Glomerular endothelial cell (primary cell): ENCODE data around the gene POLR1D. TPM values are rescaled to one million over a fixed set of nuclear protein-coding genes. Genes with fewer than 3 reads are reported as not detected.

Experiments used
- DNase-seq: peaks from one replicate; pipeline ENCODE4 v3.0.0-alpha.2; 2011; ENCODE audit warnings: low read depth, low spot score; ENCODE audit errors: extremely low read depth
- total RNA-seq: library from RNA; depleted of rRNA; stranded (reverse); fragments of >200 nt; gene quantifications from 2 replicates; pipeline ENCODE4 v1.2.3, GENCODE V29; 2015

POLR1D gene
- total RNA-seq, 1 donor from 2014 or later = 88.8 TPM

DNA sequence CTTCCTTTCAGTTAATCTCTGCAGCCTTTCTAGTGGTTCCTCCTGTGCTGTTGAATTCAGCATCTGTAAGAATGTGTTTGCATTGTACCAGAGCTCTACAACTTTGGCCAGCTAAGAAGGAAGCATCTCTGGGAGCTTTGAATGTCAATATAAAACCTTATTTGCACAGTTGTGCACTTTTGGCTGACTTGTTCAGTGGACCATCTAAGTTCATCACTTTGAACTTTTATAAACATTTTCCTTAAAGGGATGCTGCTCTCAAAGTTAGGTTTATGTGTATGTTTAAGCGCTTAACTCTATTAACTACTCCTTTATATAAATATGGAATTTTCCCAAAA lies 15.6 kb downstream of the POLR1D start:
- no peak for DNase-seq

DNA sequence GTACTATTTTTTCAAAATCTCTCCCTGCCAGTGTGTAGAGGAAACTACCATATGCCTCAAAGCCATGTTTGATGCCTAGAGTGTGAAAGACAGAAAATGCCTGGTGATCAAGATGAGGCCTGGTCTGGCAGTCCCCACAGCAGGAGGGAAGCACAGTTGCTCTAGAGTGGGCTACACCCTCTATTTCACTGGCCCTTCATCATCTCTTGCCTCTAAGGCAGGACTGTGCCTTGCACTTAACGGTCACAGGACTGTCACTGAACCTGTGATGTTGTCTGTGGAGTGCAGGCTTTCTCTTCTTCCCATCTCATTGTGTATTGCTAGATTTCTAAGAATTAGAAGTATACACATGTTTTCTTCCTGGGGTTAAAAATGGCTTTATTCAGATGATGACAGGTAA lies 16.3 kb downstream of the POLR1D start:
- DNase-seq = no peak

DNA sequence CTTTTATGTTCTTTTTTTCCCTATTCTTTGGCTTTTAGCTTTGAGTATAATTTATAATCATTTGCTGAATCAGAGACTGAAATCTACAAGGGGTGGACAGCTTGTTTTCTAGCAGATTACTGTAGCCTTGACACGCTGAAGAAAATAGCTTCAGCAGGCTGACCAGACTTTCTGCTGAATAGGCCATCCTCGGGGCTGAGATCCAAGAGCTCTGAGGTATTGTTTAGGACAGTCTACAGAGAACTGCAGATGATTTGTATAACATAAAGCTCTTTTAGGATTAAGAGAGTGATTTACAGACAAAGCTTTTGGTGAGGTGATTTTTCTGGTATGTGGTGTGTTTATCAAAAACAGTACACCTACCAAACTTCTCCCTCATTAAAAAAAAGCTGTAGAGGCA lies 16.8 kb downstream of the POLR1D start:
- no peak for DNase-seq

DNA sequence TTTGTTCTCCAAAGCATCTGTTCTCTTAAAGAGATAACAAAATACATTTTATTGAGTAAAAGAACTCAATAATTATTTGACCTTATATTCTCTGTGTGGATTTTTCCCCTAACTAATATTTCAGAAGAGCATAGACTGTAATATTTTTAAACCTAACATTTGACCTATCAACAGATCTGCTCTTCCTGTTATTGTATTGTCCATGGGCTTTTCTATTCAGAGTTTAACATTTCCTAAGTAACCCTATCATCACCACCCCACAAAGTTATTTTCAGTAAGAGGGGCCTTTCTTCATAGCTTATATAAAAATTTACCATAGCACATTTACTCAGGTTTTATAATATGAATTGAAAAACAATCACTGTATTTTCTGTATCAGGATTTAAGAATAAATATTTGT lies 17.5 kb downstream of the POLR1D start:
- DNase-seq = no peak

- no peak for DNase-seq
These were observed 20.2 kb downstream of the POLR1D start for GRCh38 chr13:27641711-27642502.

GRCh38 chr13:27643334-27644132 lies 21.8 kb downstream of the POLR1D start:
- no peak for DNase-seq

- no peak for DNase-seq
These were observed 22.6 kb downstream of the POLR1D start for GRCh38 chr13:27644302-27644701.

DNA sequence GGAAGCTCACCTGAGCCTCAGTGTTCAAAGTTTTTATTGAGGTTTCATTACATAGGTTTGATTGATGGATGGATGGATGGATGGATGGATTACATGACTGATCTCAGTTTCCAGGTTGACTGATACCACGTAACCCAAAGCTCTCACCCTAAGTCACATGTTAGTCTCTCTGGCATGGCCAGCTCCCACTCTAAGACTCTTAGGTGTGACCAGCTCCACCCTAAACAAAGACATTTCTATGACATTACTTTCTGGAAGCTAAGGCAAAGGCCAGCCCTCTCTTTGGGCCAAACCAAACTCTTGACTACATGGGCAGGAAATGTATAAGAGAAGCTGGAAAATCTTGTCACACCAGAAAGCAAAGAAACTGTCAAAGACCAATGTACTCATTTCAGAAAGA lies 28.6 kb downstream of the POLR1D start:
- no peak for DNase-seq

GRCh38 chr13:27654059-27654458 lies 32.4 kb downstream of the POLR1D start:
- DNase-seq = no peak

GRCh38 chr13:27654816-27655215 lies 33.1 kb downstream of the POLR1D start:
- no peak for DNase-seq

DNA sequence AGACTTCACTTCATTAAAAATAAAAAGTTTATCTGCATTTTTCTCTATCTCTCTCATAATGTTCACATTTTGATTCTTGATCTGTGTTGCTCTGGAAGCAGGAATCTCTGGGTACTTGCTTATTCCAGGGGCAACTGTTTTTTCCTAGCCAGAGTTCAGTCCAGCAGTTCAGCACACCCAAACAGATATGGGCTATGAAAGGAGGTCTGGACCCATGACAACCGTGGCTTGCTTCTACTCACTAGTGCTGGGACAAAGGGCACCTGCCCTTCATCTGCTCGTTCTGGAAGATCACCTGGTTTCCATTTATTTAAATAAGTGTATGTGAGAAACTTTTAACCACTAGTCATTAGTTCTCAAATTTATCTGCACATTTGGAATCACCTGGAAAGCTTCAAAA lies 36.0 kb downstream of the POLR1D start:
- DNase-seq = no peak

DNA sequence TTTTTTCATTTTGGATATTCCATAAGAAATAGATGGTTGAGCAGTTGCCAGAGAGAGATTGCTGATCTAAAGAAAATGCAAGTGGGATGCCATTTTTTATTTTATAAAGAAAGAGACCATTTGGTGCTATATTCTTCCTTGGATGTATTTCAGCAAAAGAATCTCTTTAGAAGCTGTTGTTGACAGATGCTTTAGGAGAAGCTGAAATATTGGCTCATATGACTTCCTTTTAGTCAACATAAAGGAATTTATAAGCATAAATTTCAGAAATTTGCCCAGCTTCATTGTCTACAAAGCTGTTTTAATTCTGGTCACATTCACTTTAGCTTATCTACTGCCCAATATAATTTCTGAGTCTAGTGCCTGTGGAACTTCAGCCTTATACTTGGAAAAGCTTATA lies 36.9 kb downstream of the POLR1D start:
- DNase-seq = no peak

- no peak for DNase-seq
These were observed 37.6 kb downstream of the POLR1D start for GRCh38 chr13:27659145-27659865.

DNA sequence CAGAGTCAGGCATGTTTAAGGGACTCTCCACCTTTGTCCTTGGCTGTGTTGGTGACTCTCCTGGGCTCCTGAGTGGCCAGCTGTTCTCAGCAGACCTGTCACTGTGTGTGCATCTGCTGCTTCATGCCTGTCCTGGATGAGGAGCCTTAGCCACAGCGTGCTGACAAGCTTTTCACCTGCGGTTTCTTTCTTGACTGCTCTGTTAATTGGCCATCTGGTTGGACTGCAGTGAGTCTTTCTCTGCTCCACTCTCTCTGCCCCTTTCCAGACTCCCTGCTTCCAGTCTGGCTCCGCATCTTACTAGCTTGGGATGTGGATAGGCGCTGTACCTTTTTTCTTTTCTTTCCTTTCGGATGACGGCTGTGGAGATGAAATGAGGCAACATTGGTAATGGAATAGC lies 38.8 kb downstream of the POLR1D start:
- no peak for DNase-seq

DNA sequence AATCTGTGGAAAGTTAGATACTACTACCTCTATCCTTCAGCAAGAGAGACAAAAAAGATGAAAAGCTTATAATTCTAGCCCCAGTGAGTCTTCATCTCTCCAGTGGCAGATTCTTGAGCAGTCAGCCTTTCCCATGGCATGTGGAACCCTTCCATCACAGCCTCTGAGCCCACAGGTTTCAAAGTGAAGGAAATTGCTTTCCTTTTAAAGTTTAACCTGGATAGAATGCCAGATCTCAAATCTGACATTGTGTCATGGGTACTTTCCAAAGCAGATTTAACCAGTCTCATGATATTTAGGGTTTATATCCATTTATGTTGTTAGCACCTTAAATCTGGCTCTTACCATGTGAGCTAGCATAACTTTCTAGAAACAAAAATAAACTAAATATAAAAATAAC lies 39.3 kb downstream of the POLR1D start:
- no peak for DNase-seq

- no peak for DNase-seq
These were observed 41.2 kb downstream of the POLR1D start for GRCh38 chr13:27662738-27663470.

DNA sequence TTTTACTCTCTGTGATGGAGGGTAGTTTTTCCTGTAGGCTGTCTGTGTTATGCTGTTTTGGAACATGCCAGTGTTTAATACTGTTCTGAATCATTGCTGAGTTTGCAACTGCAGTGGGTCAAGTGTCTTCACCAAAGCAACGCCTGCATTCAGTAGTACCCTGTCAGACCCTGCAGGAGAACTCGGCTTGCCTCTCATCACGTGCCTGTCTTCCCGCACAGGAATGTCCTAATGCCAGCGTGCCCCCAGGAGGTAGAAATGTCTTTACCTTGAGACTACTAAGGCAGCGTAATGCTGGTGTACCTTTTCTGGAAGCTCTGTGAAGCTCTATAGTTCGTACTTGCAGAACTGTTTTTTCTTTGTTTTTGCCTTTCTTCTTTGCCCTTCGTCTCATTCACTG lies 42.3 kb downstream of the POLR1D start:
- DNase-seq = no peak

- no peak for DNase-seq
These were observed 43.6 kb downstream of the POLR1D start for GRCh38 chr13:27665333-27665732.

- no peak for DNase-seq
These were observed 44.1 kb downstream of the POLR1D start for GRCh38 chr13:27665761-27666160.

DNA sequence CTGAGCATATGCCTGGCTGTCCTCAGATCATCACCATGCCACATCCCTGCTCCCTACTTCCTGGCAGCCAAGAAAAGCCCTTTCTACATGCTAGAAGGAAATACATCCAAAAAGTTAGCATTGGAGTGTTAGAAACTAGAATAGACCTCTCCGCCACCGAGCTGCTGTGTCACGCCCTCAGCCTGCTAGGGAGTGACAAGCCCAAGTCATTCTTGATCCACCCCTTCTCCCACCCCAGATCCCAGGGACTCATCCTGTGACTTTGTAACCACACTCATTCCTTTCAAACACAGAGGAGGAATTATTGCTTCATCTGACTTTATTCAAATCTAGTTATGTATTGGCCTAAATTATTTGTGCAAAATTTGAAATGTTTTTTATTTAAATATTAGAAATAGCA lies 45.3 kb downstream of the POLR1D start:
- DNase-seq = no peak

DNA sequence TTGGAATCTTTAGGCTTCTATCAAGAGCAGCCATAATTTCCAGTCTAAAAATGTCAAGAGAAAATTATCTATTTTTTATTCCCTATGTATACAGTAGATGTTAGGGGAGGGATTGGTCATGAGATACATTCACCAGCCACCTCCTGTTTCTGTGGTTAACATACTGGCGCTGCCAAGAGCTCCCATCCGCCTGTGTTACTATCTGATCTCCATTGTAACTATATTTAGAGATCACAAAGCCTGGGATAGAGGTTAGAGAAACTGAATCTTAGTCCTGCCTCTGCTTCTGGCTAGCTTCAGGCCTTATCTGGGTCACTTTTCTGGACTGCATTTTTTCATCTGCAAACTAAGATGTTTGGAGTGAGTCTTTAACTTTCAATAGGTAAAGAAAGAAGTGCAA lies 46.3 kb downstream of the POLR1D start:
- no peak for DNase-seq
